Measurements from ENCODE around the gene HCN4. TPM values are rescaled to one million over a fixed set of nuclear protein-coding genes. Genes with fewer than 3 reads are reported as not detected.

The HCN4 gene
- total RNA-seq, 4 donors from 2014 or later = 0.75 TPM; not detected in 3

DNA sequence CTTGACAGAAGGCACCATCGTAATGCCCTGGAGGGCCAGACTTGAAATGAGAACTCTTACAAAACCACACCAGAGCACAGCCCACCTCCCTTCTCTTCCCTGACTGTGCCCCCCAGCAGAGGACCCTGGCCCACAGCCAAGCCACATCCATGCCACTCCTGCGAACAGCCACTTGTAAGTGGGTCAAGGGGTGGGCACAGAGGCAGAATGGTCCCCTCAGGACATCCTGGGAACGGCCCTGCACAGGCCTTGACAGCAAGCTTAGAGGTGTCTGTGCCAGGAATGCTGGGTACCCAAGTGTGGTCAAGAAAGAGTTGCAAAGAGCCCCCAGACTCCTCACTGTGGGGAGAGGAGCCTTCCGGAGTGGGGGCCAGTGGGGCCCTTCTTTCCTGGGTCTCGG, 33.3 kb downstream of the HCN4 start:
- TF ChIP-seq, protein P1, sequence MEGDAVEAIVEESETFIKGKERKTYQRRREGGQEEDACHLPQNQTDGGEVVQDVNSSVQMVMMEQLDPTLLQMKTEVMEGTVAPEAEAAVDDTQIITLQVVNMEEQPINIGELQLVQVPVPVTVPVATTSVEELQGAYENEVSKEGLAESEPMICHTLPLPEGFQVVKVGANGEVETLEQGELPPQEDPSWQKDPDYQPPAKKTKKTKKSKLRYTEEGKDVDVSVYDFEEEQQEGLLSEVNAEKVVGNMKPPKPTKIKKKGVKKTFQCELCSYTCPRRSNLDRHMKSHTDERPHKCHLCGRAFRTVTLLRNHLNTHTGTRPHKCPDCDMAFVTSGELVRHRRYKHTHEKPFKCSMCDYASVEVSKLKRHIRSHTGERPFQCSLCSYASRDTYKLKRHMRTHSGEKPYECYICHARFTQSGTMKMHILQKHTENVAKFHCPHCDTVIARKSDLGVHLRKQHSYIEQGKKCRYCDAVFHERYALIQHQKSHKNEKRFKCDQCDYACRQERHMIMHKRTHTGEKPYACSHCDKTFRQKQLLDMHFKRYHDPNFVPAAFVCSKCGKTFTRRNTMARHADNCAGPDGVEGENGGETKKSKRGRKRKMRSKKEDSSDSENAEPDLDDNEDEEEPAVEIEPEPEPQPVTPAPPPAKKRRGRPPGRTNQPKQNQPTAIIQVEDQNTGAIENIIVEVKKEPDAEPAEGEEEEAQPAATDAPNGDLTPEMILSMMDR (IDR thresholded peaks at IDR 0.05; ENCODE audit: low read depth) = no peak

DNA sequence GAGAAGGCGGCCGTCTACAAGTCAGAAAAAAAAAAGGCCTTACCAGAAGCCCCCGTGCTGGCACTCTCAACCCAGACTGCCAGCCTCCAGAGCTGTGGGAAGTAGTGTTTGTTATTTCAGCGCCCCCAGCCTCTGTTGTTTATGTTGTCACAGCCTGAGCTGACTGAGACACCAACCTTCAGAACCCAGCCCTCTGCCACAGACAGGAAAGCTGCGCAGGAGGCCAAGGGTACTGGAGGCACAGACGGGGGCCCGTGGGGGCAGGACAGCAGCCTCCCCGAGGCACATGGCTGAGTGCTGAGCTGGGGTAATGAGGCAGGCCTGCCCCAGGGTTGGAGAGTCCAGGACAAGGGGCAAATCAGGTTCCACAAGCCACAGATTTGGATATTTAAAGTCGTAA, 33.7 kb downstream of the HCN4 start:
- TF ChIP-seq, protein P1 (IDR thresholded peaks at IDR 0.05; ENCODE audit: low read depth) = no peak

DNA sequence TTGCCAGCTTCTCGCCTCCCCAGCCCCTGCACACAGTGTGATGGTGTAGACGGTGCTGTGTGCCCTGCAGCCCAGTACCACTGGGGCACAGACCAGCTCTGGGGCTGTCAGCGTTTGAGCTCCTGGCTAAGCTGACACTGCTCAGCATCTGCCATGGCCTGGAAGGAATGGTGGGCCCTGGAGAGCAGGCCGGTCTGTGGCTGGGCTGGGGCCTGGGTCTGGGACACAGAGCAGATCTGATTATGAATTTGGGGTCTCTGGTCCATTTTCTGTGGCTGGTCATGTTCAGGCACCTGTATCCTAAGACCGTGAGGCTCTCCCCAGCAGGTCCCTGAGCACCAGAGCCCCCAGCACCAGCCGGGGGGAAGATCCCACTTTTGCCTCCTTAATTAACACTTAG, 34.7 kb downstream of the HCN4 start:
- TF ChIP-seq, protein P1 (IDR thresholded peaks at IDR 0.05; ENCODE audit: low read depth) = no peak

DNA sequence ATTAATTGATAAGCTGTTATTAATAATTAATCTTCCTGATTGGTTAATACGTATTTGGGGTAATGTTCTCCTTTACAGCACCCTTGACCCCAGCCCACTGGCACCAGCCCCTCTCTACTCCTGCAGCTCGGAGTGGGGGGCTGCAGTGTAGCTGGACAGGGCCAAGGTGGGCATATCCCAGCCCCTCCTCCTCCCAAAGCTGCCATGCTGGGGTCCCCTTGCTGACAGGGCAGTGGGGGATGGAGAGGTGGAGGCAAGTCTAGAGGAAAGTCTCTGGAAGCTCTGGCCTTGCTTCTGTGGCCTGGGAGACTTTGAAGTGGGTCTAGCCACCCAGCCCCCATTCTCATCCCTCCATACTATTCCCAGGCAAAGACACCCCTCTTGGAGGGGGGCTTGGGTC, 35.8 kb downstream of the HCN4 start:
- TF ChIP-seq, protein P1 (IDR thresholded peaks at IDR 0.05; ENCODE audit: low read depth) = no peak

DNA sequence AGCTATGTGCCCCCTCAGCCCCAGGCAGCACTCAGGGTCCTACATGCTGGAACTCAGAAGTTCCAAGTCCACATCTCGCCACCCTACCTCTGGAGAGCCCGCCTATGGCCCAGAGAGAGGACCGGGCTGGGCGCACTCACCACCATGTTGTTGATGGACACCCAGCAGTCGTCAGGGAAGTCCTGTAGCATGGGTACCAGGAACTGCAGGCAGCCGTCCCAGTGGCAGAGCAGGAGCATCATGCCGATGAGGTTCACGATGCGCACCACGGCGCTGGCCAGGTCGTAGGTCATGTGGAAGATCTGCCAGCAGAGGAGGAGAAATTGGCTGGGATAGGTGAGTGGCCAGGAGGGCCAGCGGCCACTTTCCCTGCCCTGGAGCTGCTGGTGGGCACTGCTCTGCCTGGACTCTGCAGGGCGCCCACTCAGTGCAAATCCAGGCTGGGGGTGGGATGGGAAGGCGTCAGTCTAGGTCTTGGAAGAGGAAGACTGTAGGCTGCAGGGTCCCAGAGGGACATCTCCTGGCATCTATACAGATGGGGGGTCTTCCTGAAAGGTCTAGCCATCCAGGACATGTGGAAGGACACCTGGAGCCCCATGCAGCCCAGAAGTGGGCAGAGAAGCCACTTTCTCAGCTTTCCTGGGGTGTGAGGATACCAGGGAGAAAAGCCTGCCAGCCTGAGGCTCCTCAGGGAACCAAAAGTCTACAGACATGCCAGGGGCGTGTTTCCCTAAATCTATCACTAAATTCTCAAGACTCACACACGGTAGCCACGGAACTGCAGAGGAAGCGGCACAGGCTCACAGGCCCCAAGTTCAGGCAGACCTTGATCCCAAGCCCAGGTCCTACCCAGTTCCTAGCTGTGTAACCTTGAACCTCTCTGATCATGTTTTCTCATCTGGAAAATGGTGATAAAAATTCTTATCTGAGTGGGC, 36.5 kb downstream of the HCN4 start:
- TF ChIP-seq, protein P1 (IDR thresholded peaks at IDR 0.05; ENCODE audit: low read depth) = no peak

DNA sequence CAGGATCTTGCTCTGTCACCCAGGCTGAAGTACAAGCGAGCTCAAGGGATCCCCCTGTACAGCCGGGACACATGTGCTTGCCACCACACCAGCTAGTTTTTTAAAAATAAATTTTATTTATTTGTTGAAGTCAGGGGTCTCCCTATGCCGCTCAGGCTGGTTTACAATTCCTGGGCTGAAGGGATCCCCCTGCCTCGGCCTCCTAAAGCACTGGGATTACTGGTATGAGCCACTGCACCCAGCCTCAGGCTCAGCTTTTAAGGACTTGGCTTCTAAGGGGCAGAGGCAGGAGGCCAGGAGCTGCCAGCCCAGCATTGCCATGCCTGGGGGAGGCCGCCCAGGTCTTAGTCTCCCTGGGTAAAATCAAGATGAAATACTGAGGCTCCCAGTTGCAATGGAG, 37.3 kb downstream of the HCN4 start:
- TF ChIP-seq, protein P1 (IDR thresholded peaks at IDR 0.05; ENCODE audit: low read depth) = no peak

DNA sequence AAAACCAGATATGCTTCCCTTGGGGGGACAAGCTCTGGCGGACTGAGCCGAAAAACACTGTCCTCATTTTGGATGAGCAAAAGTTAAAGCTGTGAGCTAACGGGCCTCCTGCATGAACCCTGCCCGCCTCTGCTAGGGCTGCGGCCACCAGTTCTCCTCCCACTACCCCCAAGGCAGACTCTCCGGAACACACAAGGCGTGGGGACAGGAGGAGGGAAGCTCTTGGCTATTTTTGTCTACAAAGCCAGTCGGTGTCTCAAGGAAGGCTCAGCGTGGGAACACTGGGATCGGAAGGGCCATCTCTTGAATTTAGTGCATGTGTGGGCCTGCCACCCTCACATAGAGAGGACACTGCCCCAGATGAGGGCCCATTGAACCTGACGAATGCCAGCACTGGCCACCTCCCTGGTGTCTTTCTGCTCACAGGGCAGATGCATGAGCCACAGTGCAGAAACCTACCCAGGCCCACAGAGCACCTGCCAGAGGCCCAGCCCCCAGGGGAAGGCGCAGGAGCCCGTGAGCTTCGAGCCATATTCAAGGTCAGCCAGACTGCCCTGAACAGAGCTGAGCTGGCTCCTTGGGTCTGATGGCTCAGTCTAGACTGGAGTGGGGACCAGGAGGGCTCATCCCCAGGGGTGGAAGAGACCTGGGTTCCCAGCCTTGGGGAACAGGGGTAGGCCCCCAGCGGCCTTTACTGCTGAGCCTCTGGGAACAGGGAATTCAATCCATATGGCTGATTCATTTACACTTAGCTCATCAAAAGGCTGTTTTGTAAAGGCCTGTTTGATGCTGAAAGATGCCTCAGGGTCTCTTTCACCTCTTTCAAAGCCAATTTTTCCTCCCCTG, 38.3 kb downstream of the HCN4 start:
- TF ChIP-seq, protein P1 (IDR thresholded peaks at IDR 0.05; ENCODE audit: low read depth) = no peak

Data from subcutaneous adipose tissue (tissue), 4 donors.